WTC11 (cell line): ENCODE measurements around the gene LSM3. TPM values are rescaled to one million over a fixed set of nuclear protein-coding genes. Genes with fewer than 3 reads are reported as not detected.

ENCODE experiments used
- ATAC-seq: fragments of 200-7000 bp; cut with Tn5 transposase; 2 replicates; pipeline ENCODE4 v1.10.0; 2021; ENCODE audit warnings: mild to moderate bottlenecking, moderate library complexity
- CTCF ChIA-PET: fragments of 300-600 bp; sonication (Branson Sonifier 250); formaldehyde crosslinking; loops from one replicate; lab custom pipeline; 2021; ENCODE audit warnings: antibody characterized with exemption; lab: Charles Lee
- POLR2A ChIA-PET: fragments of 350-600 bp; sonication (Branson Sonifier 250); formaldehyde crosslinking; loops from one replicate; lab custom pipeline; 2021; ENCODE audit warnings: antibody characterized with exemption; lab: Charles Lee
- DNase-seq: peaks from one replicate; pipeline ENCODE4 v3.0.0; 2021; ENCODE audit warnings: low spot score
- H3K27ac Mint-ChIP-seq: 2 replicates; pipeline ENCODE4 v1.8.0; 2021; ENCODE audit warnings: mixed read lengths
- H3K27me3 Mint-ChIP-seq: 2 replicates; pipeline ENCODE4 v1.8.0; 2021; ENCODE audit warnings: low read depth, mild to moderate bottlenecking, moderate library complexity, mixed read lengths
- H3K36me3 Mint-ChIP-seq: 2 replicates; pipeline ENCODE4 v1.8.0; 2021; ENCODE audit warnings: mixed read lengths
- H3K4me1 Mint-ChIP-seq: 2 replicates; pipeline ENCODE4 v1.8.0; 2022; ENCODE audit warnings: mixed read lengths
- H3K4me3 Mint-ChIP-seq: 2 replicates; pipeline ENCODE4 v1.8.0; 2021; ENCODE audit warnings: mild to moderate bottlenecking, moderate library complexity, mixed read lengths
- H3K9me3 Mint-ChIP-seq: 2 replicates; pipeline ENCODE4 v1.8.0; 2021; ENCODE audit warnings: mixed read lengths
- ATF1 ChIP-seq: sonication (generic); formaldehyde crosslinking; IDR thresholded peaks from 2 replicates; pipeline ENCODE4 v1.8.1; 2023; ENCODE audit warnings: mild to moderate bottlenecking, moderate library complexity, missing genetic modification reagents
- FOXK1 ChIP-seq: sonication (generic); formaldehyde crosslinking; IDR thresholded peaks from 2 replicates; pipeline ENCODE4 v1.8.0; 2022; ENCODE audit warnings: mild to moderate bottlenecking, moderate library complexity, missing genetic modification reagents
- IRF2 ChIP-seq: sonication (generic); formaldehyde crosslinking; IDR thresholded peaks from 2 replicates; pipeline ENCODE4 v1.8.0; 2022; ENCODE audit warnings: low read depth, missing genetic modification reagents, borderline replicate concordance
- MYBL2 ChIP-seq: sonication (generic); formaldehyde crosslinking; IDR thresholded peaks from 2 replicates; pipeline ENCODE4 v1.8.1; 2023; ENCODE audit warnings: mild to moderate bottlenecking, moderate library complexity, missing genetic modification reagents
- PREB ChIP-seq: sonication (generic); formaldehyde crosslinking; IDR thresholded peaks from 2 replicates; pipeline ENCODE4 v1.8.1; 2022; ENCODE audit warnings: mild to moderate bottlenecking, missing genetic modification reagents, moderate library complexity, borderline replicate concordance
- total RNA-seq: library from RNA; stranded (reverse); gene quantifications from 3 replicates; pipeline ENCODE4 v1.2.3, GENCODE V29; 2021
- TF ChIP-seq, protein P1 (sequence below): sonication (generic); formaldehyde crosslinking; conservative IDR thresholded peaks from 2 replicates; pipeline ENCODE4 v1.8.1; 2022; ENCODE audit warnings: mild to moderate bottlenecking, missing genetic modification reagents
- TF ChIP-seq, protein P2 (sequence below): sonication (generic); formaldehyde crosslinking; IDR thresholded peaks from 2 replicates; pipeline ENCODE4 v1.8.0; 2022; ENCODE audit warnings: mild to moderate bottlenecking, missing genetic modification reagents
- TF ChIP-seq, protein P3 (sequence below): fragments of 250-450 bp; sonication (Bioruptor Pico); IDR thresholded peaks from 2 replicates; pipeline ENCODE4 v1.9.0; 2021; ENCODE audit warnings: mild to moderate bottlenecking, borderline replicate concordance
- TF ChIP-seq, protein P4 (sequence below): sonication (generic); formaldehyde crosslinking; IDR thresholded peaks from 2 replicates; pipeline ENCODE4 v1.8.0; 2023; ENCODE audit warnings: missing genetic modification reagents
- TF ChIP-seq, protein P5 (sequence below): sonication (generic); formaldehyde crosslinking; IDR thresholded peaks from 2 replicates; pipeline ENCODE4 v1.8.1; 2023; ENCODE audit warnings: mild to moderate bottlenecking, missing genetic modification reagents, borderline replicate concordance

Gene LSM3
- total RNA-seq, 1 experiment from 2014 or later = 21.4 TPM

GRCh38 chr3:14162178-14162577 is 16.4 kb upstream of the LSM3 start (continued):
- TF ChIP-seq, protein P1, sequence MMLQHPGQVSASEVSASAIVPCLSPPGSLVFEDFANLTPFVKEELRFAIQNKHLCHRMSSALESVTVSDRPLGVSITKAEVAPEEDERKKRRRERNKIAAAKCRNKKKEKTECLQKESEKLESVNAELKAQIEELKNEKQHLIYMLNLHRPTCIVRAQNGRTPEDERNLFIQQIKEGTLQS (CRISPR knock-in tag) = no peak
- TF ChIP-seq, protein P2, sequence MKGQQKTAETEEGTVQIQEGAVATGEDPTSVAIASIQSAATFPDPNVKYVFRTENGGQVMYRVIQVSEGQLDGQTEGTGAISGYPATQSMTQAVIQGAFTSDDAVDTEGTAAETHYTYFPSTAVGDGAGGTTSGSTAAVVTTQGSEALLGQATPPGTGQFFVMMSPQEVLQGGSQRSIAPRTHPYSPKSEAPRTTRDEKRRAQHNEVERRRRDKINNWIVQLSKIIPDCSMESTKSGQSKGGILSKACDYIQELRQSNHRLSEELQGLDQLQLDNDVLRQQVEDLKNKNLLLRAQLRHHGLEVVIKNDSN (CRISPR knock-in tag) = no peak

- TF ChIP-seq ATF1 (CRISPR knock-in tag) (no peak), FOXK1 (CRISPR knock-in tag) (no peak), IRF2 (CRISPR knock-in tag) (no peak), MYBL2 (CRISPR knock-in tag) (no peak), PREB (CRISPR knock-in tag) (no peak)
- TF ChIP-seq, protein P3, sequence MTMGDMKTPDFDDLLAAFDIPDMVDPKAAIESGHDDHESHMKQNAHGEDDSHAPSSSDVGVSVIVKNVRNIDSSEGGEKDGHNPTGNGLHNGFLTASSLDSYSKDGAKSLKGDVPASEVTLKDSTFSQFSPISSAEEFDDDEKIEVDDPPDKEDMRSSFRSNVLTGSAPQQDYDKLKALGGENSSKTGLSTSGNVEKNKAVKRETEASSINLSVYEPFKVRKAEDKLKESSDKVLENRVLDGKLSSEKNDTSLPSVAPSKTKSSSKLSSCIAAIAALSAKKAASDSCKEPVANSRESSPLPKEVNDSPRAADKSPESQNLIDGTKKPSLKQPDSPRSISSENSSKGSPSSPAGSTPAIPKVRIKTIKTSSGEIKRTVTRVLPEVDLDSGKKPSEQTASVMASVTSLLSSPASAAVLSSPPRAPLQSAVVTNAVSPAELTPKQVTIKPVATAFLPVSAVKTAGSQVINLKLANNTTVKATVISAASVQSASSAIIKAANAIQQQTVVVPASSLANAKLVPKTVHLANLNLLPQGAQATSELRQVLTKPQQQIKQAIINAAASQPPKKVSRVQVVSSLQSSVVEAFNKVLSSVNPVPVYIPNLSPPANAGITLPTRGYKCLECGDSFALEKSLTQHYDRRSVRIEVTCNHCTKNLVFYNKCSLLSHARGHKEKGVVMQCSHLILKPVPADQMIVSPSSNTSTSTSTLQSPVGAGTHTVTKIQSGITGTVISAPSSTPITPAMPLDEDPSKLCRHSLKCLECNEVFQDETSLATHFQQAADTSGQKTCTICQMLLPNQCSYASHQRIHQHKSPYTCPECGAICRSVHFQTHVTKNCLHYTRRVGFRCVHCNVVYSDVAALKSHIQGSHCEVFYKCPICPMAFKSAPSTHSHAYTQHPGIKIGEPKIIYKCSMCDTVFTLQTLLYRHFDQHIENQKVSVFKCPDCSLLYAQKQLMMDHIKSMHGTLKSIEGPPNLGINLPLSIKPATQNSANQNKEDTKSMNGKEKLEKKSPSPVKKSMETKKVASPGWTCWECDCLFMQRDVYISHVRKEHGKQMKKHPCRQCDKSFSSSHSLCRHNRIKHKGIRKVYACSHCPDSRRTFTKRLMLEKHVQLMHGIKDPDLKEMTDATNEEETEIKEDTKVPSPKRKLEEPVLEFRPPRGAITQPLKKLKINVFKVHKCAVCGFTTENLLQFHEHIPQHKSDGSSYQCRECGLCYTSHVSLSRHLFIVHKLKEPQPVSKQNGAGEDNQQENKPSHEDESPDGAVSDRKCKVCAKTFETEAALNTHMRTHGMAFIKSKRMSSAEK (CRISPR knock-in tag) = no peak
- TF ChIP-seq, protein P4, sequence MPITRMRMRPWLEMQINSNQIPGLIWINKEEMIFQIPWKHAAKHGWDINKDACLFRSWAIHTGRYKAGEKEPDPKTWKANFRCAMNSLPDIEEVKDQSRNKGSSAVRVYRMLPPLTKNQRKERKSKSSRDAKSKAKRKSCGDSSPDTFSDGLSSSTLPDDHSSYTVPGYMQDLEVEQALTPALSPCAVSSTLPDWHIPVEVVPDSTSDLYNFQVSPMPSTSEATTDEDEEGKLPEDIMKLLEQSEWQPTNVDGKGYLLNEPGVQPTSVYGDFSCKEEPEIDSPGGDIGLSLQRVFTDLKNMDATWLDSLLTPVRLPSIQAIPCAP (CRISPR knock-in tag) = no peak
- TF ChIP-seq, protein P5, sequence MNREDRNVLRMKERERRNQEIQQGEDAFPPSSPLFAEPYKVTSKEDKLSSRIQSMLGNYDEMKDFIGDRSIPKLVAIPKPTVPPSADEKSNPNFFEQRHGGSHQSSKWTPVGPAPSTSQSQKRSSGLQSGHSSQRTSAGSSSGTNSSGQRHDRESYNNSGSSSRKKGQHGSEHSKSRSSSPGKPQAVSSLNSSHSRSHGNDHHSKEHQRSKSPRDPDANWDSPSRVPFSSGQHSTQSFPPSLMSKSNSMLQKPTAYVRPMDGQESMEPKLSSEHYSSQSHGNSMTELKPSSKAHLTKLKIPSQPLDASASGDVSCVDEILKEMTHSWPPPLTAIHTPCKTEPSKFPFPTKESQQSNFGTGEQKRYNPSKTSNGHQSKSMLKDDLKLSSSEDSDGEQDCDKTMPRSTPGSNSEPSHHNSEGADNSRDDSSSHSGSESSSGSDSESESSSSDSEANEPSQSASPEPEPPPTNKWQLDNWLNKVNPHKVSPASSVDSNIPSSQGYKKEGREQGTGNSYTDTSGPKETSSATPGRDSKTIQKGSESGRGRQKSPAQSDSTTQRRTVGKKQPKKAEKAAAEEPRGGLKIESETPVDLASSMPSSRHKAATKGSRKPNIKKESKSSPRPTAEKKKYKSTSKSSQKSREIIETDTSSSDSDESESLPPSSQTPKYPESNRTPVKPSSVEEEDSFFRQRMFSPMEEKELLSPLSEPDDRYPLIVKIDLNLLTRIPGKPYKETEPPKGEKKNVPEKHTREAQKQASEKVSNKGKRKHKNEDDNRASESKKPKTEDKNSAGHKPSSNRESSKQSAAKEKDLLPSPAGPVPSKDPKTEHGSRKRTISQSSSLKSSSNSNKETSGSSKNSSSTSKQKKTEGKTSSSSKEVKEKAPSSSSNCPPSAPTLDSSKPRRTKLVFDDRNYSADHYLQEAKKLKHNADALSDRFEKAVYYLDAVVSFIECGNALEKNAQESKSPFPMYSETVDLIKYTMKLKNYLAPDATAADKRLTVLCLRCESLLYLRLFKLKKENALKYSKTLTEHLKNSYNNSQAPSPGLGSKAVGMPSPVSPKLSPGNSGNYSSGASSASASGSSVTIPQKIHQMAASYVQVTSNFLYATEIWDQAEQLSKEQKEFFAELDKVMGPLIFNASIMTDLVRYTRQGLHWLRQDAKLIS (CRISPR knock-in tag) = no peak
- Mint-ChIP-seq H3K9me3 (peaks cover 9% of the 10 kb centered on the region), H3K27me3 (no peaks in the 10 kb centered on the region), H3K4me1 (no peaks in the 10 kb centered on the region), H3K36me3 (peaks cover 83% of the 10 kb centered on the region), H3K27ac (no peak overlapping the region; the same call in 1 of the 2 replicates), H3K4me3 (no peak overlapping the region)
- ChIA-PET POLR2A (no interaction called here), CTCF (interaction anchor here (2.4 kb wide), 1 partner anchor 36 kb away, joined by 6 read pairs; no protein-coding TSS in a partner anchor)
- DNase-seq = no peak
- ATAC-seq = no peak
Measured at GRCh38 chr3:14166877-14167603, 11.6 kb upstream of the LSM3 start.
